Ovary (tissue), 3 donors: Measurements from ENCODE around the gene ZNF616.

Source experiments
- EP300 ChIP-seq: sonication (generic); formaldehyde crosslinking; IDR thresholded peaks from one replicate; pipeline ENCODE4 v1.6.1; 2017; ENCODE audit warnings: antibody characterized with exemption
- POLR2A ChIP-seq: fragments of 450-650 bp; IDR thresholded peaks from one replicate; pipeline ENCODE4 v1.6.1; 2017; ENCODE audit warnings: antibody characterized with exemption, mild to moderate bottlenecking, moderate library complexity
- TF ChIP-seq, protein P1 (sequence below), 3 donors: fragments of 450-650 bp in 2 of 3; fragments of 200-600 bp in 1 of 3; IDR thresholded peaks; one replicate each; pipeline versions ENCODE4 v1.5.1 to v1.8.0; 2016 to 2022; ENCODE audit warnings: antibody characterized with exemption in 3 of 3, mild to moderate bottlenecking in 1 of 3
- donor health status: DM: no; HTN: no; CAD: no.

DNA sequence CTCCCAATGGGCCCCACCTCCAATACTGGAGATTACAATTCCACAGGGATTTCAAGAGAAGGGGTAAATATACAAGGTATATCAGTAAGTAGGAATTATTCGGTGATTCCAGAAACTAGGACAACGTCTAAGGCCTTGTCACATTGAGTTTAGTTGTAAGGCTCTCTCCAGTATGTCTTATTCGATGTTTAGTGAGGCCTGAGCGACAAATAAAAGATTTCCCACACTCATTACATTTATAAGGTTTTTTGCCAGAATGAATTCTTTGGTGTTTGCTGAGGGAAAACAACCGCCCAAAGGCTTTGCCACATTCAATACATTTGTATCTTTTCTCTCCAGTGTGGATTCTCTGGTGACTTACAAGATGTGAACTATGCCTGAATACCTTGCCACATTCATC lies 25.0 kb downstream of the ZNF616 start:
- TF ChIP-seq, protein P1, sequence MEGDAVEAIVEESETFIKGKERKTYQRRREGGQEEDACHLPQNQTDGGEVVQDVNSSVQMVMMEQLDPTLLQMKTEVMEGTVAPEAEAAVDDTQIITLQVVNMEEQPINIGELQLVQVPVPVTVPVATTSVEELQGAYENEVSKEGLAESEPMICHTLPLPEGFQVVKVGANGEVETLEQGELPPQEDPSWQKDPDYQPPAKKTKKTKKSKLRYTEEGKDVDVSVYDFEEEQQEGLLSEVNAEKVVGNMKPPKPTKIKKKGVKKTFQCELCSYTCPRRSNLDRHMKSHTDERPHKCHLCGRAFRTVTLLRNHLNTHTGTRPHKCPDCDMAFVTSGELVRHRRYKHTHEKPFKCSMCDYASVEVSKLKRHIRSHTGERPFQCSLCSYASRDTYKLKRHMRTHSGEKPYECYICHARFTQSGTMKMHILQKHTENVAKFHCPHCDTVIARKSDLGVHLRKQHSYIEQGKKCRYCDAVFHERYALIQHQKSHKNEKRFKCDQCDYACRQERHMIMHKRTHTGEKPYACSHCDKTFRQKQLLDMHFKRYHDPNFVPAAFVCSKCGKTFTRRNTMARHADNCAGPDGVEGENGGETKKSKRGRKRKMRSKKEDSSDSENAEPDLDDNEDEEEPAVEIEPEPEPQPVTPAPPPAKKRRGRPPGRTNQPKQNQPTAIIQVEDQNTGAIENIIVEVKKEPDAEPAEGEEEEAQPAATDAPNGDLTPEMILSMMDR (IDR thresholded peaks at IDR 0.05) = no peak
- TF ChIP-seq POLR2A = no peak
- TF ChIP-seq EP300 = no peak
